Stimulated activated CD4-positive, alpha-beta T cell treated with anti-CD3 and anti-CD28 coated beads, Interleukin-1b, Interleukin-23, amount 100 ng/mL, for 1 hour (primary cell): ENCODE results near the gene ARID5A.
"Not testable (repeated sequence)": the region's sequence is repeated elsewhere in the genome, so short reads cannot be mapped to it uniquely, and the experiment has no call there.

Experiments used
- DNase-seq, 2 donors: peaks; one replicate each; pipeline ENCODE4 v3.0.0-alpha.2; 2020; ENCODE audit warnings: low read depth in 2 of 2

ARID5A gene

GRCh38 chr2:96539215-96539920 is 2.8 kb downstream of the ARID5A start:
- DNase-seq: no peak

- DNase-seq: no peak
Observed at GRCh38 chr2:96540136-96540535, 3.6 kb downstream of the ARID5A start.

DNA sequence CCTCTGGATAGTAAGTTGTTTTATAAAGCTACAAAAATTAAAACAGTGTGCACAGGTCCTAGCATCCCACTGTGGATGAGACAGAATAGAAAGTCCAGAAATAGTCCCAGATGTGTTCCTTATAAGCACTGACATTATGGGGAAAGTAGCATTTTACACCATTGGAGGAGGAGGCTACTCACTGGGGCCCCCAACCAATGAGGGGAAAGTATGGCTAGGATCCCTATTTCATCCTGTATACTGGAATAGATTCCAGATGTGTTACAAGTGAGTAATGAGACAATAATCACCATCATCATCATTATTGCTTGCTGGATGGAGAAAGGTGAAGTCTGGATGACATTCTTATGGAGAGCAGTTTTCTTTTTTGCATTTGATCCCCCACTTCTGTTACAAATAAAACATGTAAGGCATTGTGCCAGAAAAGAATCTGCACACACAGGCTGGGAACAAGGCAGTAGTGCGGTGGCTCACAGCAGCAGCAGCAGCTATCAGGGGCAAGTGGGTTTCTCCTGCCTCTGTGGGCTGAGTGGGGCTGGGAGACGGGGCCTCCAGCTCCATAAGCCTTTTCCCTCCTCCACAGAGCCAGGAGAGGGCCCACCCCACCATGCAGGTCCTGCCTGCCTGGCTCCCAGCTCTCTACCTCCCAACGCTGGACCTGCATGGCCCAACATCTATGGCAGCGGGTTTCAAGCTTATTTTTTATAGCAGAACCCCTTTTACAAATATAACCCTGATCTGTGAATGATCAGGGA is 5.0 kb downstream of the ARID5A start:
- no peak for DNase-seq

- DNase-seq: no peak
Observed at GRCh38 chr2:96542357-96542977, 5.9 kb downstream of the ARID5A start.

DNA sequence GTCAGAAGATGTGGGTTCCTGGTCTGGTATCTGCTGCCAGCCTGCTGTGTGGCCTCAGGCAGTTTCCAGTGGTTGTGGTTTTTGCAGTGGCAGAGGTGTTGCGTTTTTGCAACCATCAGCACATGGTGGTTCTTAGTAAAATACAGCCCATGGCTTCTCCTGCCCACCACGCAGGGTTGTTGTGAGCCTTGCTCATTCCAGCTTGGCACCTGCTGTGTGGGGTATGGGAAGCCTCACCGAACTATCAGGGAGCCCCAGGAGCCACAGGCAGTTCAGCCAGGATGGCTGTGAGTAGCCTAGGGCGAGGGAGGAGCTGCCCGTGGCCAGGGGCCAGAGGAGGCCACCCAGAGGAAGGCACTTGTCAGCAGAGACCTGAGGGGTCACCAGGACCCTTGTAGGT is 9.8 kb downstream of the ARID5A start:
- DNase-seq: no peak

DNA sequence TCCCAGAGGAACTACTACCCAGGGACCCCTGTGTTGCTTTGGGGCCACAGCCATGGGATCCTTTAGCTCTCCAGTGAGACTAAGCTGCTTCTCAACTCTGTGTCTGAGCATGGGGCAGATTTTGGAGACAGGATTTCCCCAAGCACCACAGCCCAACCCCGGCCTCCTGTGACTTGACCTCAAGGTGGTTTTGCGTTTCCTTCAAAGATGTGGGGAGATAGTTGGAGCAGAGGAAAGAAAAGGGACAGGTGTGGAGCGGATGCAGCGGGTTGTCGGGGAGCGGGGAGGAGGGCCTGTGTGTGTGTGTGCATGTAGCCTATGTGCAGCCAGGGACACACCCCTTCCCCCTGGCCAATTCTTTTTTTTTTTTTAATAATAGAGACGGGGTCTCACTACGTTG is 10.2 kb downstream of the ARID5A start:
- DNase-seq: no peak

- DNase-seq: no peak
Observed at GRCh38 chr2:96547203-96547641, 10.7 kb downstream of the ARID5A start.

- DNase-seq: no peak
Observed at GRCh38 chr2:96547731-96548171, 11.2 kb downstream of the ARID5A start.

DNA sequence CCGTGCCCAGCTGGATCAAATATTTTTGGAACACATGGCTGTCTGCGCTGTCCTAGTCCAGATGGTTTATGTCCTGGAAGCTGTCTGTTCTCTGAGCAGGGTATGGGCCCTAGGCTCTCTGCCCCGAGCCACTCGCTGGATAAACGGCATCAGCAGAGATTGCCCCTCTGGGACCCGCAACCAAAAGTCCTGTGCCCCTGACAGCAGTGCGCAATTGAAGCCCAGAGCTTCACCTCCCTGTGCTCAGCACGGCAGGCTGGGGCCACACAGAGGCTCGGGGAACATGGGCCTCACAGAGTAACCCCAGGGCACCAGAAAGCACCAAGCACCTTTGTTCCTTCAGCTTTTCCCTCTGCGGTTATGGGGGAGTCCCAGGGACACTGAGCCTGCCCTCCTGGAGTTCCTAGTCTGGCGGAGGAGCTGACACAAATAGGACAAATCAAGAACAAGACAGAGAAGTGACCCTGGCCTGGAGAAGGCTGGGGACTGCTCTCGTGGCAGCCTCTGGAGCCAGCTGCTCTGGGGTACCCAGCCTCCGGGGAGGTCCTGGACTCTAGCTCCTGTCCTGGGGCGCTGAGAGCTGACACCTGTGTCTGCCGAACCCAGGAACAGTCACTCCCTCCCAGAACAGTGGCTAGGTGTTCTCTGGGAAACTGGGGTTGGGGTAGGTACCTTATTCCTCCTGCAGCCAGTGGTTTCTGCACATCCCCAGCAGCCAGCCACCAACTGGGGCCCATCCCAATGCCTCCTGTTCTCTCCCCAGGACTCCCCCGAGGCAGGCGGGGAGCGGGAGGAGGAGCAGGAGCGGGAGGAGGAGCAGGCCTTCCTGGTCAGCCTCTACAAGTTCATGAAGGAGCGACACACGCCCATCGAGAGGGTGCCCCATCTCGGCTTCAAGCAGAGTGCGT is 12.3 kb downstream of the ARID5A start:
- DNase-seq: no peak

DNA sequence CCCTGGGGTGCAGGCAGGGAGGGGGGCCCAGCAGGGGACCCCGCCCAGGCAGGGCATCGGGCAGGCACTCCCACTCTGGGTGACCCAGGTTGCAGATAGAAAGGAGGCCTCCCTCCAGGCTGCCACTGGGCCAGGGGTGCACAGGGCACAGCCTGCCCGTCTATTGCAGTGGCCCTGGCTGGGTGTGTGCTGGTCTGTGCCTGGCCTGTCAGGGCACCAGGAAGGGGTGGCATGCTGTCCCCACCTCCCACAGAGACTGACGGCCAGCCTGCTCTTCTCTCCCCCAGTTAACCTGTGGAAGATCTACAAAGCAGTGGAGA is 12.9 kb downstream of the ARID5A start:
- DNase-seq: no peak

GRCh38 chr2:96549967-96550786 is 13.6 kb downstream of the ARID5A start:
- DNase-seq: no peak

GRCh38 chr2:96550787-96551604 is 14.4 kb downstream of the ARID5A start:
- DNase-seq: no peak

GRCh38 chr2:96551605-96552314 is 15.2 kb downstream of the ARID5A start:
- no peak for DNase-seq

GRCh38 chr2:96552315-96553175 is 16.0 kb downstream of the ARID5A start:
- DNase-seq: no peak

DNA sequence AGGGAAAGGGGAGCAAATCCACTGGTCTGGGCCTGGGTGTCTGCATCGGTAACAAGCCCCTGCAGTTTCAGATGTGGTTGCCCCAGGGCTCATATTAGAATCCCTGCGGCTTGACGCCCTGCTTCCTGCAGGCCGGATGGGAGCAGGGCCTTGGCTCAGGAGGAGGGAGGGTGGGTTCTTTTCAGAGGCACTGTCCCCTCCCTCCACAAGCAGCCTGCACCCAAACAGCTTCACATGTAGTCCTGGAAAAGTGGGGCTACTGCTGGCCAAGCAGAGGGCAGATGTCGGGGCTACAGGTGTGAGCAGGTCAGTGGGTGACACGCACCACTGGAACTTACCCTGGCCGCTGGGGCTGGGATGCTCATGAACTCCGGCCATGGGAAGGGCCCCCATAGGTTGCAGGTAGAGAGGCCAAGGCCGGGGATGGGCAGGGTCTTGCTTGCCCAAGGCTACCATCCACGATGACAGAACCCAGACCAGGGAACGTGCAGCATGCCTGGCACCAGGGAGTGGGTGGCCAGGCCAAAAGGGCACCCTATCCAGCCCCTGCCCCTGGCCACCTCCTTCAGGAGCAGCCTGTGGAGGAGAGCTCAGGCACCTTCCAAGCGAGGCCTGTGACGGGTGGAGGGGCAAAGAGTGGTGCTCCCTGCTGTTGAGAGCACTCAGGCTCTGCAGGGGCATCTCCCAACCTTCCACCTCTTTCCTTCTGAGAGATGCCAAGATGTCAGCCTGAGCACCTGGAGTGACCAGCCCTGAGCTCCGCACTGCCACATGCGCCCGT is 16.8 kb downstream of the ARID5A start:
- no peak for DNase-seq

DNA sequence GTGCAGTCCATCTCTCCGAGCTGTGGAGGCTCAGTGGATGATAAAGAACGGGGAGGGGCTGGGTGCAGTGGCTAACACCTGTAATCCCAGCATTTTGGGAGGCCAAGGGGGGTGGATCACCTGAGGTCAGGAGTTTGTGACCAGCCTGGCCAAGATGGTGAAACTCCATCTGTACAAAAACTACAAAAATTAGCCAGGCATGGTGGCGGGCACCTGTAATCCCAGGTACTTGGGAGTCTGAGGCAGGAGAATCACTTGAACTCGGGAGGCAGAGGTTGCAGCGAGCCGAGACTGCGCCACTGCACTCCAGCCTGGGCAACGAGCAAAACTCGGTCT is 17.4 kb downstream of the ARID5A start:
- not testable (repeated sequence) for DNase-seq

- peak in 1 of 2 donors; percentile 34 for DNase-seq
Observed at GRCh38 chr2:96554293-96555145, 18.0 kb downstream of the ARID5A start.
